Fibroblast of the aortic adventitia (primary cell): ENCODE results near the gene TMEM236. TPM values are rescaled to one million over a fixed set of nuclear protein-coding genes. Genes with fewer than 3 reads are reported as not detected.

ENCODE experiments used
- DNase-seq: peaks from one replicate; pipeline ENCODE4 v3.0.0-alpha.2; 2010; ENCODE audit warnings: low read depth
- H3K4me3 ChIP-seq: 2 replicates; pipeline ENCODE4 v1.5.1; 2011; ENCODE audit warnings: low read depth, mild to moderate bottlenecking, control low read depth, low read length, moderate library complexity
- total RNA-seq: library from RNA; depleted of rRNA; stranded (reverse); fragments of >200 nt; gene quantifications from 2 replicates; pipeline ENCODE4 v1.2.3, GENCODE V29; 2012; ENCODE audit warnings: low replicate concordance
- TF ChIP-seq, protein P1 (sequence below): IDR thresholded peaks from 2 replicates; pipeline ENCODE4 v1.5.1; 2011; ENCODE audit warnings: mild to moderate bottlenecking, low read length, control low read depth, inconsistent platforms; ENCODE audit not compliant: insufficient read depth

TMEM236 gene
- total RNA-seq, 1 donor, result 0.09 TPM

DNA sequence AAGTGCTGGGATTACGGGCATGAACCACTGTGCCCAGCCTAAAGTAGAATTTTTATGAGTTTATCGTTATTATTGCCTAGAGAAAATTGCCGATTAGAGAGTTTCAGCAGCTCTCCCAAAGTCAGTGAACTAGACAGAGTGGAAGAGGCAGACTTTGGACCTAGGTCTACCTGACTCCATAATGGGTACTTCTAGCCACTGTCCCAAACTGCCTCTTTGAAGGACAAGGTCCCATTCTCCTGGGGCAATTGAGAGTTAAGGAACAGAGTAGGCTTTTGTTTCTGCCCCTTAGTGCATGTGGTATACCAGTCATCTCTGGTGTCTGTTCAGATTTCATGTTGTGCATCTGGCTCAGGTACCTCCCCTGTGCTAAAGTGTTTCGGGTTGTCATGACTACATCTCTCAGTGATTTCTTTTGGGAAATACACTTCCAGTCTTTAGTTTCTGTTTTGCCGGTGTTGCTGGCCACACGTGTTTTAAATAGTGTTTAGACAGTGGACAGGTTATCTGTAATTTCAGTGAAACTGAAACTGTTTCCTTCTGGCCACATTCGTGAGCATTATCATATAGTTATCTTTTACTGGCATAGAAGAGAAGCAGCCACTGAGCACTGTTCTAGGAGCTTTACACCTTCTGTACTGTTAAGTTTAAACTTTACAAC lies 4.7 kb downstream of the TMEM236 start:
- TF ChIP-seq, protein P1, sequence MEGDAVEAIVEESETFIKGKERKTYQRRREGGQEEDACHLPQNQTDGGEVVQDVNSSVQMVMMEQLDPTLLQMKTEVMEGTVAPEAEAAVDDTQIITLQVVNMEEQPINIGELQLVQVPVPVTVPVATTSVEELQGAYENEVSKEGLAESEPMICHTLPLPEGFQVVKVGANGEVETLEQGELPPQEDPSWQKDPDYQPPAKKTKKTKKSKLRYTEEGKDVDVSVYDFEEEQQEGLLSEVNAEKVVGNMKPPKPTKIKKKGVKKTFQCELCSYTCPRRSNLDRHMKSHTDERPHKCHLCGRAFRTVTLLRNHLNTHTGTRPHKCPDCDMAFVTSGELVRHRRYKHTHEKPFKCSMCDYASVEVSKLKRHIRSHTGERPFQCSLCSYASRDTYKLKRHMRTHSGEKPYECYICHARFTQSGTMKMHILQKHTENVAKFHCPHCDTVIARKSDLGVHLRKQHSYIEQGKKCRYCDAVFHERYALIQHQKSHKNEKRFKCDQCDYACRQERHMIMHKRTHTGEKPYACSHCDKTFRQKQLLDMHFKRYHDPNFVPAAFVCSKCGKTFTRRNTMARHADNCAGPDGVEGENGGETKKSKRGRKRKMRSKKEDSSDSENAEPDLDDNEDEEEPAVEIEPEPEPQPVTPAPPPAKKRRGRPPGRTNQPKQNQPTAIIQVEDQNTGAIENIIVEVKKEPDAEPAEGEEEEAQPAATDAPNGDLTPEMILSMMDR, result no peak
- peak overlapping the region; percentile 22 for H3K4me3 ChIP-seq
- peak; percentile 29 for DNase-seq

DNA sequence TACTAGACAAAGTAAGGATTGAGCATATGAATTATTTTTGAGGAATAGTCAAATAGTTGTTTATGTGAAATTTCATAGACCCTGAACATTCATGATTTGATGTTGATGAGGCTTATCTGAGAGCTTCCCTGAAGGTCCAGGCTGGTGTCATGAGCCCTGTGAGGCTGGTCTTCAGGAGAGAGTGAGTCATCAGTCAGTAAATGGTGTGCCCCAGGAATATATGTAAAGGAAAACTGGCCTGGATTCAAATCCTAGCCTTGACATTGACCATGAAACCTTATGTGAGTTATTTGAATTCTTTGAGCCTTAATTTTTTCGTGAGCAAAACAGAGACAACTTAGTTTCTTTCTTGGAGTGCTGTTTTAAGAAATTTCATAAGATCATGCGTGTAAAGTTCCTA lies 6.2 kb downstream of the TMEM236 start:
- DNase-seq, result peak; percentile 40
- TF ChIP-seq, protein P1, result no peak
- H3K4me3 ChIP-seq, result no peak overlapping the region

DNA sequence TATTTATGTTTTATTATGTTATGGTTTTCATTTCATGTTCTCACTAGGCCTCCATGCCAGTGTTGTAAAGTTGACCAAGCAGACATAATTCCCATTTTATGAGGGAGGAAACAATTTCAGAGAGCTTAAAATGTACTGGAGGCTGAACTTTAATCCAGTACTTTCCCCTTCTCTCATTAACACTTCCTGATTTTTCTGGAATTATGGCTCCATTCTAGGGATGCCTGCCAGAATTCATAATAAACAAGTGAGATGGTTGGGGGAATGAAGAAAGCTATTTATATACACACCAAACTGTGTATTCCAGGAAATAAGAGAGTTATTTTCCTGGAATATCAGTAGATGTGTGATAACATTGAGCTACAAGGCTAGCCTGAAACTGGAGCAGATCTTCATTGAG lies 6.9 kb downstream of the TMEM236 start:
- TF ChIP-seq, protein P1, result no peak
- no peak overlapping the region for H3K4me3 ChIP-seq
- DNase-seq, result no peak

DNA sequence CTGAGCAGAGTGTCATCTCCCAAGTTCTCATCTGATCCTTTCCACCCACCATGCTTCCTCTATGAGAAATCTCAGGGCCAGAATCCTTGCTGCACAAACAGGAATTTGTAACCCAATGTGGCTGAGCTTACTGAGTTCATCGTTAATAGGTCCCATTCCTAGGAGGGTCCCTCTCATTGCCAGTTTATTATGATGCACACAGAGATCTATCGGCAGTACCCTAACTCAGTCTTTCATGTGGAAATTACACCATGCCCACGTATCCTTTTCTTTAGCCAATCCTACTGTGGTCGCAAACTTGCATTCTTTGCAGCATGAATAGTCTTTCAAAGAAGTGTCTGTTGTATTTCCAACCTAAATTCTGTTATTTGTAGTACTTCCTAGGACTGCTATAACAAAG lies 12.1 kb downstream of the TMEM236 start:
- TF ChIP-seq, protein P1, result no peak
- no peak overlapping the region for H3K4me3 ChIP-seq
- no peak for DNase-seq

DNA sequence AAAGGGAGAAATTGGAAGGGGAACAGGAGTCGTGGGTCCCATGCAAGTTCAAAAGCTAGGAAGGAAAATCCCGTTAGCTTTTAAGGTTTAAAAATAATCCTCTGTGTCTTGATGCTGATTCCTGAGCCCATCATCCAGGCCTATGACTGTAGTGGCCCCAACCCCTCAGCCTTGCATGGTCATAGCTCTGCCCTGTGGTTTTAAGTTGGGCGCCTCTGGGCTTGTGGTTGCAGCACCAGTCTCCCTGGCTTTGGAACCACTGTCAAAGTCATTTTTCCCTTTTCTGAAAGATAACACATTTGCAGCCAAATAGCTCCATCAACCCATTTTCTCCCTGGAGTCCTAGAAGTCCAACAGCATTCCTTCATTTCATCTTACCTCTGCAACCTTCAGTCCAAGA lies 13.6 kb downstream of the TMEM236 start:
- TF ChIP-seq, protein P1, result no peak
- no peak for DNase-seq
- H3K4me3 ChIP-seq, result no peak overlapping the region

DNA sequence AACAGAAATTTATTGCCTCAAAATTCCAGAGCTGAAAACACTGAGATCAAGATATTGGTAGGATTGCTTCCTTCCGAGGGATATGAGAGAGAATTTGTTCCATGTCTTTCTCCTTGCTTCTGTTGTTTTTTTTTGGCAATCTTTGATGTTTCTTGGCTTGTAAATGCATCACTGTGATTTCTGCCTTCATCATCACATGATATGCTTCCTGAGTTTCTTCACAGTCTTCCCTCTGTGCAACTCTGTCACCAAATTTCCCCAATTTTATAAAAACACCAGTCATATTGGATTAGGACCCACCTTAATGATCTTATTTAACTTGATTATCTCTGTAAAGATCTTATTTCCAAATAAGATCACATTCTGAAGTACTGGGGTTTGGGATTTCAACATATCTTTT lies 14.7 kb downstream of the TMEM236 start:
- DNase-seq, result peak; percentile 37
- TF ChIP-seq, protein P1, result no peak
- H3K4me3 ChIP-seq, result no peak overlapping the region

DNA sequence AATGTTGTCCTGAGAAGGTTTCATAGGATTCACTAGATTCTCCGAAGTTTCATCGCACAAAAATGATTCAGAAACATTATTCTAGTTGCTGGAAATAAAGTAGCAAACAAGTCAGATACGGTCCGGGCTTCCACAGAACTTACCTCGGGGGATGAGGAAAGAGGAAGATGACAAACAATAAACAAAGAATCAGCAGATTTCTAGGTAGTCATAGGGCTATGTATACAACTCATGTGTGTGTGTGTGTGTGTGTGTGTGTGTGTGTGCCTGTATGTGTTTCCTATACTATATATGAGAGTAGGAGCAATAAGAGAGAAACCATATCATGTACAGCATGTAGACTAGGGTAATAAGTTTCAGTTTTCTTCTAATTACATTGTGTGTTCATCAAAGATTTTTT lies 16.5 kb downstream of the TMEM236 start:
- TF ChIP-seq, protein P1, result no peak
- no peak overlapping the region for H3K4me3 ChIP-seq
- no peak for DNase-seq
